Stimulated activated CD8-positive, alpha-beta memory T cell treated with anti-CD3 and anti-CD28 coated beads, Interleukin-4, amount 100 ng/mL, for 24 hours (primary cell): ENCODE results near the gene CNTNAP4.

Source experiments
- DNase-seq: peaks from one replicate; pipeline ENCODE4 v3.0.0-alpha.2; 2020; ENCODE audit warnings: low read depth

Gene CNTNAP4

DNA sequence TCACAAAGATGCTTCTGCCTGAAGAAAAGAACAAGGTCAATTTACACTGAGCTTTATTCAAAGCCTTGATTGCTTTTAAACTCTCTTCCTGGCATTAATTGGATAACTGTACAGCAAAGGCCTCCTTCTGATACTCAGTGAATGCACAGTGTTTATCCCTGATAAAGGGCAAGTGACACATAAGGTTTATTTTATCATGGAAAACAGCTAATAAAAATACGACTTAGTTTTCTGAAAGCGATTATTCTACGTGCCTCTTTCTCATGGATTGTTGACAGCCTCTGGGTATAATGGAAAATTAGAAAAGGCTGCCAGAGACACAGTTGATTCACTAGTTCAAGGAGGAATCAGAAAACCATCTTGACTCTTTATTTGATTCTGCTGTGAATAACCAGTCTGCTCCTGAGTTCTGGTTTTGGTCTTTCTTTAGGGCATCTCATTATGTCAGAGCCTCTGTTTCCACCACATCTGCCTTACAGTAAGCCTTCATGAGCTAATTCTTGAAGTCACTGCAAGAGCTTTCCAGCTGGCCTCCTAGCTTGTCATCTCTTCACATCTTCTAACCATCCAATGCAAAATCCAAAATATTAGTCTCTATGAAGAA, 212.9 kb downstream of the CNTNAP4 start:
- no peak for DNase-seq

GRCh38 chr16:76500006-76500405, 222.8 kb downstream of the CNTNAP4 start:
- no peak for DNase-seq

DNA sequence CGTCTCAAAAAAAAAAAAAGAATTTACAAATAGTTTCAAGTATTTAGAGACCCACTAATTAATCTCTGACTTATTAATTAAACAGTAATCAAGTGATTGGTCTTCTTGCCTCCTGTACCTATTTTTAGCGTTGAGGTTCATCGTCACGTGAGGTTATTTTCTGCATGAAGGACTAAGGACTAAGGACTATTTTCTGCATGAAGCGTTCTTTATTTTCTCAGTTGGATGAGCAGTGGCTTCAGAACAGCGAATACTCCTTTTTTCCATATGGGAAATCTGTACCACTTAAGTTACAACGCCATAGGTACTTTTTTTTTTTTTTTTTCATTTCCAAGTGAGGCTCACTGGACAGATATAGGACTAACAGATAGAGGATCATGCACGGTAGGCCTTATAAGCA, 224.9 kb downstream of the CNTNAP4 start:
- DNase-seq, result no peak

DNA sequence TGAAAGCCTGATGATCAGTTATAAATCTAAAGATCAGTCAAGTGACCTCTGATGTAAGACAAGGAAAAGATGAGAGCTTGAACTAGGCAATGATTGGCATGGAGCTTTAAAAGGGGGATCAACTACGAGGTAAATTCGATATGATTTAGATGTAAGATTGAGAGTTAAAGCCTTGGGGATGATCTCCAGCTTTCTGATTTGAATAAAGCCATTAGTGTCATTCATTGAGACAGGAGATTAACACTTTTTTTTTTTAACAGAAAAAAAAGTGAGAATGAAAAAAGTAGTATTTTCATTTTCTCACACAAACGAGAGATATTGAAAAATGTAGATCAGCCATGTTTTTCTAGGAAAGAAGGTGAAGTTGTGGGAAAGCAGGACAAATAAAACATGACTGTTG, 225.4 kb downstream of the CNTNAP4 start:
- no peak for DNase-seq

DNA sequence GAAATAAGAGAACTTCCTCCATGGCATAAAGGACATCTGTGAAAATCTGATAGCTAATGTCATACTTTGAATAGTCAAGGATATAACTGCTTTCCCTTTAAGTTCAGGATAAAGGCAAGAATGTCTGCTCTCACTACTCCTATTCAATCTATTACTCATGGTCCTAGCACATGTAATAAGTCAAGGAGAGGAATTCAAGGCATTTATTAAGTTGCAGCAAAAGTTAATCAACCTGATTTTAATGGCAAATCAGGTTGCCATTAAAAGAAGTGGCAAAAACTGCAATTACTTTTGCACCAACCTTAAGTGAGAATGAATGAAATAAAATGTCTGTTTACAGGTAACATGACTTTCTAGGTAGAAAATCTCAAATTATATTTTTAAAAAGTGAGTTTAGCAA, 225.9 kb downstream of the CNTNAP4 start:
- DNase-seq, result no peak

GRCh38 chr16:76511203-76511602, 234.0 kb downstream of the CNTNAP4 start:
- no peak for DNase-seq

GRCh38 chr16:76518781-76519180, 241.6 kb downstream of the CNTNAP4 start:
- DNase-seq, result no peak

DNA sequence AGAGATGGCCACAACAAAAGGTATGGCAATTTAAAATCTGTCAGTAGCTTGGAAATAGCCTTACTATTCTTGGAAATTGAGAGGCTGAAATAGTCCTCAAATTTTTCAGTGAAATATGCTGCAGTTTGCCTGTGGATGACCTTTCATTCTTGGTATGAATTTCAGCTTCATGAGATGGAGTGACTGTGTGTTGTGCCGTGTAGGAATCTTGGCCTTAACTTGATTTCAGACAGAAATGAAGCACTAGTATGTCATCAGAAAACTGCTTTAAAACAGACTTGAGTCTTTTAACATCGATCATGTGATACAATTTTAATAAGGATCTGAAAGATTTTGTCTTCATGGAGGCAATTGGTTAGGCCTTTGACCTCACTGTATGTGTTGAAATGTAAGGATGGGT, 247.2 kb downstream of the CNTNAP4 start:
- DNase-seq, result no peak

GRCh38 chr16:76524769-76525168, 247.6 kb downstream of the CNTNAP4 start:
- DNase-seq, result no peak

GRCh38 chr16:76527244-76527643, 250.0 kb downstream of the CNTNAP4 start:
- no peak for DNase-seq

GRCh38 chr16:76529120-76529519, 251.9 kb downstream of the CNTNAP4 start:
- DNase-seq, result no peak

DNA sequence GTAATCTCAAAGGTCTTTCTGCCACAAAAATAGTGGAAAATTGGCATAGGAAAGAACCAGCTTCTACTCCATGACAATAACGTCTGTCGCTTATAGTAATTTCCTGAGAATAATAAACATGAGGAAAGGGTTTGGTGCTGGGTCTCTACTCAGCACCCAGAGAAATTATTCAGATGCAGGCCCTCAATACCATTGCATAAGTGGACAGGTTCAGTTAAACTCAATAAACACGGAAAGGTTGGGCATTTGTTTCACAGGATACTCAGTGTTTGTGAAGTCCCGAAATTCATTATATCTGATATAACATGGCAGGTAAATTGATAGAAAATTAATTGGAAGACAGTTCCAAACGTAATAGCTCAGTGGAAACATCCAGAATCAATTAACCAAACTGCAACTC, 254.0 kb downstream of the CNTNAP4 start:
- no peak for DNase-seq

GRCh38 chr16:76532188-76532973, 255.2 kb downstream of the CNTNAP4 start:
- DNase-seq, result no peak

DNA sequence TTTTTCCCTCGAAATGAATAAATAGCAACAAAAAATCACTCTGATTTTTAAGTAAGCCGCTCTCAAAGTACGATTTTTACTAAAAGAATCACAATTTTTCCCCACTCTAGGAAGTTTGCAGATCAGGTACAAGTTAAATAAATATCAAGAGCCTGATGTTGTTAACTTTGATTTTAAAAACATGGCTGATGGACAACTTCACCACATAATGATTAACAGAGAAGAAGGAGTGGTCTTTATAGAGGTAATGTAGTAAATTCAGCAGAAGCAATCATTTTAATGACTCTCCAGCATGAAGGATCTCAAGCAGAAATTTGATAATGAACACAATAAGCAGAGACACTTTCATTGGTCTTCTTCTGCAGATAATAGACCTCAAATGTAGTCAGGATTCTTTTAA, 262.4 kb downstream of the CNTNAP4 start:
- DNase-seq, result no peak

GRCh38 chr16:76541070-76541469, 263.9 kb downstream of the CNTNAP4 start:
- no peak for DNase-seq

- no peak for DNase-seq
Measured at GRCh38 chr16:76565542-76565941, 288.3 kb downstream of the CNTNAP4 start.

GRCh38 chr16:76571755-76572154, 294.6 kb downstream of the CNTNAP4 start:
- DNase-seq, result no peak

GRCh38 chr16:76573281-76573680, 296.1 kb downstream of the CNTNAP4 start:
- no peak for DNase-seq

- no peak for DNase-seq
Measured at GRCh38 chr16:76574651-76575050, 297.4 kb downstream of the CNTNAP4 start.

DNA sequence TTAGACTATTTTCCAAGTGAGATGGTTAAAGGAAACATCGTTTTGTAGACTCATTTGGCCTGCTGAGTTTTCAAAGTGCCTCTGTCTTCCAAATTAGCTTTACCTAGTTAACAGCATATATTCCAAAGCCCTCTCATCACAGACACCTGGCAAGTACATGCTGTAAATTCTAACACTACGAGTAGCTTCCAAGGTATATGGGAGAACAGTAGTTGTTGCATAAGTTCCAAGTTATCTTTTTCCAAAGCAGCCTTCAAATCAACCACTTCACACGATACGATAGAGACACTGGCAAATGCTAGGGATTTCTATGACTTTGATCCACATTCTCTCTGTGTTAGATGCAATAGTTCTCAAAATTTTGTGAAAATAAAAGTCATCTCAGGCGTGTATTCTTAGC, 299.3 kb downstream of the CNTNAP4 start:
- DNase-seq, result no peak

- DNase-seq, result no peak
Measured at GRCh38 chr16:76577003-76577402, 299.8 kb downstream of the CNTNAP4 start.

DNA sequence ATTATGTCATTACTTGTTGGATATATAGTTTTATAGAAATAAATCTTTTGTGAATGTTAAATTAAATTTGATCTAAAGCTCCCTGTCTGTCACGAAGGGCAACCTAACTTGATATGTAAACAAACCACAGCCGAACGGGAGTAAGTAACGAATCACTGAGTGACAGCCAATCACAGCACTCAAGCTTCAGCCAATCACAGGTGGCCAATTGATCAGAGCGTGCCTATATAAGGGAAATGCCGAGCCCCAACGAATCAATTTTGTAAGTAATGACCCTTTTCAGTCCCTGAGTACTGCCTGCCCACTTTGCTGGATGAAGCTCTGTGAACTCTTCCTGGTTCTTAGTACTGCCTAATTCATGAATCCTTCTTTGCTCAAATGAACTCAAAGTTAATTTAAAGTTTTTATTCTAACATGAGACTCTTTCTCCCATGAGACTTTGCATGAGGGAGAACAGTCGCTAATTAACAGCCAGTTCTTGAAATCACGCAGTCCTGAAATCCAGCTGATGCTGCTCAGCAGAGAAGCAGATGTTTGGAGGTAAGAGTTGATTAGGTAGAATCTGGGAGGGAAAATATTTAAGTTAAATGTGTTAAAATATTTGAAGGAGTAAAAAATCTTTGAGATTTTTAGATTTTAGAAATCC, 302.2 kb downstream of the CNTNAP4 start:
- no peak for DNase-seq

- no peak for DNase-seq
Measured at GRCh38 chr16:76583466-76583865, 306.3 kb downstream of the CNTNAP4 start.
